Sigmoid colon (tissue), 7 donors: ENCODE measurements around the gene ANO6. TPM values are rescaled to one million over a fixed set of nuclear protein-coding genes. Genes with fewer than 3 reads are reported as not detected.

Source experiments
- DNase-seq: peaks from one replicate; pipeline ENCODE4 v3.0.0-alpha.2; 2019
- H3K27ac ChIP-seq, 4 donors: fragments of 200-600 bp; sonication (generic); one replicate each; pipeline ENCODE4 v1.5.1; 2016 to 2019; ENCODE audit warnings: mild to moderate bottlenecking in 1 of 4
- H3K27me3 ChIP-seq, 3 donors: fragments of 200-600 bp; sonication (generic); one replicate each; pipeline ENCODE4 v1.5.1; 2019; ENCODE audit warnings: mild to moderate bottlenecking in 1 of 3
- H3K36me3 ChIP-seq, 4 donors: fragments of 200-600 bp; sonication (generic); one replicate each; pipeline ENCODE4 v1.5.1; 2016 to 2019
- H3K4me1 ChIP-seq, 4 donors: fragments of 200-600 bp; sonication (generic); one replicate each; pipeline ENCODE4 v1.5.1; 2017 to 2019
- H3K4me3 ChIP-seq, 4 donors: fragments of 200-600 bp; sonication (generic); one replicate each; pipeline ENCODE4 v1.5.1; 2017 to 2019; ENCODE audit warnings: mild to moderate bottlenecking in 2 of 4, moderate library complexity in 1 of 4
- H3K9me3 ChIP-seq, 4 donors: fragments of 200-600 bp in 3 of 4; sonication (generic) in 3 of 4; one replicate each; pipeline versions ENCODE4 v1.5.1 to v1.6.1; 2013 to 2019
- CTCF ChIP-seq, 4 experiments: fragments of 450-650 bp in 3 of 4; fragments of 200-600 bp in 1 of 4; IDR thresholded peaks; one replicate each; pipeline ENCODE4 v1.5.1; 2016 to 2019; ENCODE audit warnings: antibody characterized with exemption in 4 of 4, mild to moderate bottlenecking in 3 of 4, moderate library complexity in 2 of 4
- EP300 ChIP-seq, 4 donors: sonication (generic); formaldehyde crosslinking; IDR thresholded peaks; one replicate each; pipeline ENCODE4 v1.6.1; 2017; ENCODE audit warnings: antibody characterized with exemption in 4 of 4
- POLR2A ChIP-seq, 2 donors: fragments of 450-650 bp; IDR thresholded peaks; one replicate each; pipeline ENCODE4 v1.6.1; 2016; ENCODE audit warnings: antibody characterized with exemption in 2 of 2, mild to moderate bottlenecking in 2 of 2, moderate library complexity in 2 of 2
- POLR2AphosphoS5 ChIP-seq, 4 donors: sonication (generic); formaldehyde crosslinking; IDR thresholded peaks; one replicate each; pipeline ENCODE4 v1.6.1; 2017; ENCODE audit warnings: antibody characterized with exemption in 4 of 4
- WGBS, 2 donors: extraction: QIAGEN DNeasy Blood & Tissue Kit; methylation state at CpG; one replicate each; pipeline ENCODE4 v1.1.7; 2013; 5-methylcytosine and 5-hydroxymethylcytosine counted together
- intact Hi-C: fragments of 100-400 bp; cut with DNase I; formaldehyde crosslinking; loops from one replicate; pipeline ENCODE4 v1.15.1; 2023
- polyA plus RNA-seq, 3 donors: library from polyadenylated mRNA; stranded (reverse); fragments of 200-250 nt; gene quantifications; one replicate each; pipeline ENCODE4 v1.2.3, GENCODE V29; 2013
- total RNA-seq, 4 donors: library from RNA; depleted of rRNA; stranded (reverse); fragments of >200 nt; gene quantifications; one replicate each; pipeline ENCODE4 v1.1.0, GENCODE V29; 2016
- donor health status: healthy with polysubstance abuse.
- donor health status: Bipolar disorder and iron deficiency.
- donor health status: healthy.

Gene ANO6
- total and polyA plus RNA-seq, 7 donors, result 1.2 to 107 (median 98.5) TPM

- Histone ChIP-seq H3K4me3 (no peak overlapping the region), H3K9me3 (no peaks in the 10 kb centered on the region), H3K27me3 (no peaks in the 10 kb centered on the region), H3K36me3 (no peaks in the 10 kb centered on the region), H3K4me1 (no peaks in the 10 kb centered on the region), H3K27ac (no peak overlapping the region)
- no peak for TF ChIP-seq EP300 (IDR thresholded peaks at IDR 0.05)
- no peak for TF ChIP-seq POLR2A (IDR thresholded peaks at IDR 0.05)
- no peak for TF ChIP-seq CTCF (IDR thresholded peaks at IDR 0.05)
- TF ChIP-seq POLR2AphosphoS5 (IDR thresholded peaks at IDR 0.05), result no peak
- 81 to 84% methylated on average over 9 of the region's 9 CpGs for WGBS, 2 donors
- no peak for DNase-seq
- intact Hi-C loops, result no loop called here
These were observed 7.0 kb upstream of the ANO6 start for GRCh38 chr12:45208604-45209487.

- peaks cover 0 to 5% (median 0%) of the 10 kb centered on the region in 4 donors for H3K4me1 ChIP-seq
- no peak for DNase-seq
- H3K9me3 ChIP-seq, result no peaks in the 10 kb centered on the region
- no peaks in the 10 kb centered on the region for H3K27me3 ChIP-seq
- H3K4me3 ChIP-seq, result no peak overlapping the region
- TF ChIP-seq POLR2AphosphoS5 (IDR thresholded peaks at IDR 0.05) (no peak), POLR2A (IDR thresholded peaks at IDR 0.05) (no peak), EP300 (IDR thresholded peaks at IDR 0.05) (no peak), CTCF (IDR thresholded peaks at IDR 0.05) (no peak)
- WGBS, 2 donors, result 95% methylated on average over 2 of the region's 2 CpGs
- no peaks in the 10 kb centered on the region for H3K36me3 ChIP-seq
- H3K27ac ChIP-seq, result no peak overlapping the region
- intact Hi-C loops, result loop anchor here (10.0 kb wide), 1 partner anchor 145 kb away; no protein-coding TSS in a partner anchor
These were observed 6.1 kb upstream of the ANO6 start for GRCh38 chr12:45209784-45210183.

GRCh38 chr12:45212064-45212463 lies 3.8 kb upstream of the ANO6 start:
- no peaks in the 10 kb centered on the region for H3K27me3 ChIP-seq
- DNase-seq, result no peak
- TF ChIP-seq POLR2AphosphoS5 (IDR thresholded peaks at IDR 0.05) (no peak), POLR2A (IDR thresholded peaks at IDR 0.05) (no peak), CTCF (IDR thresholded peaks at IDR 0.05) (no peak), EP300 (IDR thresholded peaks at IDR 0.05) (no peak)
- peaks cover 0 to 8% (median 0%) of the 10 kb centered on the region in 4 donors for H3K4me1 ChIP-seq
- no peak overlapping the region for H3K4me3 ChIP-seq
- H3K36me3 ChIP-seq, result no peaks in the 10 kb centered on the region
- 94 to 98% methylated on average over 1 of the region's 1 CpG for WGBS, 2 donors
- H3K27ac ChIP-seq, result no peak overlapping the region
- no peaks in the 10 kb centered on the region for H3K9me3 ChIP-seq
- intact Hi-C loops, result loop anchor here (10.0 kb wide), 1 partner anchor 143 kb away; no protein-coding TSS in a partner anchor

- no peaks in the 10 kb centered on the region for H3K36me3 ChIP-seq
- no peak overlapping the region for H3K27ac ChIP-seq
- H3K4me3 ChIP-seq, result no peak overlapping the region
- WGBS, 2 donors, result 96 to 97% methylated on average over 1 of the region's 1 CpG
- H3K9me3 ChIP-seq, result no peaks in the 10 kb centered on the region
- TF ChIP-seq POLR2A (IDR thresholded peaks at IDR 0.05) (no peak), CTCF (IDR thresholded peaks at IDR 0.05) (no peak), EP300 (IDR thresholded peaks at IDR 0.05) (no peak), POLR2AphosphoS5 (IDR thresholded peaks at IDR 0.05) (no peak)
- DNase-seq, result no peak
- no peaks in the 10 kb centered on the region for H3K27me3 ChIP-seq
- intact Hi-C loops, result loop anchor here (10.0 kb wide), 1 partner anchor 142 kb away; no protein-coding TSS in a partner anchor
- peaks cover 0 to 17% (median 4%) of the 10 kb centered on the region in 4 donors for H3K4me1 ChIP-seq
These were observed 2.8 kb upstream of the ANO6 start for GRCh38 chr12:45213107-45213506.
